GM19468 (cell line): ENCODE data around the gene SV2B.

Experiments
- ATAC-seq: cut with Tn5 transposase; IDR thresholded peaks from one replicate; pipeline ENCODE4 v1.9.1; 2021; ENCODE audit warnings: mild to moderate bottlenecking, moderate library complexity, moderate number of reproducible peaks; ENCODE audit not compliant: unreplicated experiment; ENCODE audit errors: extremely low read depth

SV2B gene

GRCh38 chr15:91102546-91103330 is 2.7 kb downstream of the SV2B start:
- no peak for ATAC-seq

GRCh38 chr15:91104111-91104510 is 4.1 kb downstream of the SV2B start:
- ATAC-seq: no peak

GRCh38 chr15:91108421-91108820 is 8.4 kb downstream of the SV2B start:
- no peak for ATAC-seq

GRCh38 chr15:91109885-91110284 is 9.8 kb downstream of the SV2B start:
- no peak for ATAC-seq

GRCh38 chr15:91110407-91110806 is 10.3 kb downstream of the SV2B start:
- no peak for ATAC-seq

- ATAC-seq: no peak
These were observed 13.0 kb downstream of the SV2B start for GRCh38 chr15:91113030-91113429.

- ATAC-seq: no peak
These were observed 14.2 kb downstream of the SV2B start for GRCh38 chr15:91114301-91114700.

GRCh38 chr15:91116113-91117067 is 16.3 kb downstream of the SV2B start:
- ATAC-seq: peak; percentile 81

GRCh38 chr15:91117375-91117774 is 17.3 kb downstream of the SV2B start:
- no peak for ATAC-seq

- ATAC-seq: no peak
These were observed 18.9 kb downstream of the SV2B start for GRCh38 chr15:91118817-91119590.

- ATAC-seq: no peak
These were observed 22.2 kb downstream of the SV2B start for GRCh38 chr15:91122296-91122695.

- ATAC-seq: no peak
These were observed 24.1 kb downstream of the SV2B start for GRCh38 chr15:91124132-91124531.

GRCh38 chr15:91125162-91125561 is 25.1 kb downstream of the SV2B start:
- ATAC-seq: no peak

- ATAC-seq: no peak
These were observed 26.0 kb downstream of the SV2B start for GRCh38 chr15:91126080-91126479.

GRCh38 chr15:91127236-91127955 is 27.3 kb downstream of the SV2B start:
- ATAC-seq: no peak

GRCh38 chr15:91128016-91128415 is 28.0 kb downstream of the SV2B start:
- ATAC-seq: no peak

GRCh38 chr15:91129436-91129835 is 29.4 kb downstream of the SV2B start:
- no peak for ATAC-seq

GRCh38 chr15:91132079-91132478 is 32.0 kb downstream of the SV2B start:
- no peak for ATAC-seq

- ATAC-seq: no peak
These were observed 33.5 kb downstream of the SV2B start for GRCh38 chr15:91133511-91133910.
